ENCODE measurements around the gene KIAA0408. TPM values are rescaled to one million over a fixed set of nuclear protein-coding genes. Genes with fewer than 3 reads are reported as not detected.

KIAA0408 gene
- total and polyA plus RNA-seq, 2 of the 8 experiments (the other 6 are each of a cell fraction or from before 2014, with no cell fraction given), result 3.3 to 10.8 TPM

GRCh38 chr6:127494240-127494767 lies 35.1 kb upstream of the KIAA0408 start:
- no peak for FAIRE-seq
- H3K36me3 ChIP-seq (ENCODE audit: control insufficient read depth in 2 of 4, insufficient read depth in 4 of 4, low read length in 3 of 4), result peaks cover 0 to 15% (median 7%) of the 10 kb centered on the region in 4 experiments; a peak in 5 of 8 replicates

More at GRCh38 chr6:127494240-127494767, 35.1 kb upstream of the KIAA0408 start:
- Histone ChIP-seq H3K79me2 (ENCODE audit: control insufficient read depth in 1 of 2, insufficient read depth in 2 of 2, low read length in 2 of 2) (no peaks in the 10 kb centered on the region), H2BK120ac (replicated peaks; ENCODE audit: low read depth, low read length) (no peak overlapping the region), H3K27me3 (replicated peaks in 1 of 4; ENCODE audit: control insufficient read depth in 3 of 4, extremely low read depth in 1 of 4, insufficient read depth in 3 of 4, low read length in 3 of 4) (no peaks in the 10 kb centered on the region), H3K4me2 (ENCODE audit: insufficient read depth in 1 of 2, low read depth in 2 of 2, low read length in 2 of 2) (no peak overlapping the region), H2BK15ac (ENCODE audit: low read length) (no peak overlapping the region), H2AFZ (ENCODE audit: low read length) (no peak overlapping the region), H3K4me1 (replicated peaks in 1 of 4; ENCODE audit: control insufficient read depth in 3 of 4, insufficient read depth in 4 of 4, low read length in 3 of 4) (no peaks in the 10 kb centered on the region), H4K8ac (ENCODE audit: extremely low read depth, insufficient read depth, low read length) (no peak overlapping the region), H3K9ac (replicated peaks in 1 of 4; ENCODE audit: extremely low read depth in 1 of 4, low read depth in 3 of 4, low read length in 3 of 4) (no peak overlapping the region), H3K79me1 (ENCODE audit: low read depth, low read length) (no peaks in the 10 kb centered on the region), H2BK12ac (ENCODE audit: low read depth, low read length) (no peak overlapping the region), H3K27ac (ENCODE audit: low read depth, low read length) (no peak overlapping the region), H4K91ac (replicated peaks; ENCODE audit: insufficient read length, low read length) (no peak overlapping the region), H2BK20ac (ENCODE audit: low read length) (no peak overlapping the region), H3K14ac (ENCODE audit: insufficient read length) (no peak overlapping the region), H4K5ac (ENCODE audit: insufficient read length, low read depth, low read length) (no peak overlapping the region), H2BK5ac (ENCODE audit: low read depth, low read length) (no peak overlapping the region), H3K23me2 (ENCODE audit: low read depth, low read length) (no peaks in the 10 kb centered on the region), H3K23ac (ENCODE audit: insufficient read length) (no peak overlapping the region), H3K9me3 (ENCODE audit: insufficient read depth in 2 of 2, low read depth in 1 of 2, low read length in 1 of 2) (0 out of 4 replicates have a peak, but pooled peaks cover 0 to 3% of the 10 kb centered on the region in 2 experiments), H2AK5ac (ENCODE audit: low read depth, low read length) (no peak overlapping the region), H3K4me3 (ENCODE audit: extremely low read depth in 1 of 4, insufficient read depth in 2 of 4, low read depth in 3 of 4, low read length in 4 of 4) (no peak overlapping the region), H3K4ac (replicated peaks; ENCODE audit: insufficient read length, low read depth, low read length) (no peak overlapping the region), H3K56ac (replicated peaks; ENCODE audit: insufficient read length, low read depth, low read length) (no peak overlapping the region), H3K18ac (ENCODE audit: extremely low read depth, low read length) (no peak overlapping the region), H4K20me1 (replicated peaks in 1 of 2; ENCODE audit: control insufficient read depth in 1 of 2, insufficient read depth in 2 of 2, low read length in 2 of 2) (no peaks in the 10 kb centered on the region)
- TF ChIP-seq JUND (IDR thresholded peaks at IDR 0.05; ENCODE audit: low read length), result no peak
- TF ChIP-seq, protein P1, sequence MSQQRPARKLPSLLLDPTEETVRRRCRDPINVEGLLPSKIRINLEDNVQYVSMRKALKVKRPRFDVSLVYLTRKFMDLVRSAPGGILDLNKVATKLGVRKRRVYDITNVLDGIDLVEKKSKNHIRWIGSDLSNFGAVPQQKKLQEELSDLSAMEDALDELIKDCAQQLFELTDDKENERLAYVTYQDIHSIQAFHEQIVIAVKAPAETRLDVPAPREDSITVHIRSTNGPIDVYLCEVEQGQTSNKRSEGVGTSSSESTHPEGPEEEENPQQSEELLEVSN (IDR thresholded peaks at IDR 0.05), result no peak
- TF ChIP-seq NANOG (IDR thresholded peaks at IDR 0.05; ENCODE audit: insufficient read depth, low read depth, low read length, poor library complexity, severe bottlenecking), result no peak
- TF ChIP-seq TEAD4 (IDR thresholded peaks at IDR 0.05; ENCODE audit: low read depth, low read length), result no peak
- no peak for TF ChIP-seq BCL11A (IDR thresholded peaks at IDR 0.05; ENCODE audit: low read depth in 2 of 2, low read length in 2 of 2)
- TF ChIP-seq SP1 (IDR thresholded peaks at IDR 0.05; ENCODE audit: low read depth, low read length), result no peak
- DNase-seq (ENCODE audit: low read depth in 1 of 2, low spot score in 2 of 2), result no peak
- ChIA-PET POLR2A (ENCODE audit: partially characterized antibody) (interaction anchor here (1.1 kb wide), 1 partner anchor 16 kb away, joined by 3 read pairs; no protein-coding TSS in a partner anchor), CTCF (ENCODE audit: partially characterized antibody) (interaction anchor here (0.8 to 2.2 kb wide), 4 partner anchors 10 to 28 kb away, joined by 4 to 7 read pairs (median 5); no protein-coding TSS in a partner anchor)

All from H1 (cell line).